Endometrial microvascular endothelial cells (primary cell): Measurements from ENCODE around the gene ING1. TPM values are rescaled to one million over a fixed set of nuclear protein-coding genes. Genes with fewer than 3 reads are reported as not detected.
"Not testable (repeated sequence)": the region's sequence is repeated elsewhere in the genome, so short reads cannot be mapped to it uniquely, and the experiment has no call there.

Experiments
- in situ Hi-C: cut with HindIII; loops from 2 replicates; pipeline ENCODE4 v1.10.0; 2017; ENCODE audit warnings: low sequenced_read_pairs, low pct_unique_long_range_greater_than_20kb; ENCODE audit errors: inconsistent ontology term
- total RNA-seq: library from RNA; depleted of rRNA; stranded (reverse); fragments of >200 nt; gene quantifications from one replicate; pipeline ENCODE4 v1.2.3, GENCODE V29; 2015; ENCODE audit errors: inconsistent ontology term

ING1 gene
- total RNA-seq, 1 donor from 2014 or later, result 7.4 TPM

DNA sequence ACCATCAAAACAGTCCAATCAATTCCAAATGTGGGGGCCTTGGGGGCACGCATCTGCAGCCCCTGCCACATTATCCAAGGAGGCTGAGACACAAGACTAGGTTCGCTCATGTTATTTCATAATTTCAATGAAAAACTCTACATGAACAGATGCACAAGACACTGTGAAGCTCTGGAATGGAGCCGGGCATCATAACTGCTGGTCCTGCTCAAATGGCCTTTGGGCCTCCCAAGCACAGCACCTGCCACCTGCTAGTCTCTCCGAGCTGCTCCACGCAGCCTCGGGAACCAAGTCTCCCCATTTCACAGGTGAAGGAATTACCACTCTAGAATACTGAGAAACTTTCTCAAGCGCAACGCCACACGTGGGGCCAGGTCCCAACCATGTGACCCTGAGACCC lies 24.5 kb upstream of the ING1 start:
- in situ Hi-C loops, result no loop called here

DNA sequence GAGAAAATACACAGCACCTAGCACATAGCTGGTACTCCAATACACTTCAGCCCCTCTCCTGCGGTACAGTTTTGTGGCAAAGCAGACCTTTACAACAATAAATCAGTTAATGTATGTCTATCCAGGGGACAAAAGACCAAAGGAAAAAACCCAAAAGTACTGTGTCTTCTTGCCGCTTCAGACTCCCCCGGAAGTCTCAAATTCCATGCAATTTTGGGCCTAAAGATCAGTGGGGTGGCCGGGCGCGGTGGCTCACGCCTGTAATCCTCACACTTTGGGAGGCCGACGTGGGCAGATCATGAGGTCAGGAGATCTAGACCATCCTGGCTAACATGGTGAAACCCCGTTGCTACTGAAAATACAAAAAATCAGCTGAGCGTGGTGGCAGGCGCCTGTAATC lies 23.8 kb upstream of the ING1 start:
- in situ Hi-C loops, result no loop called here

DNA sequence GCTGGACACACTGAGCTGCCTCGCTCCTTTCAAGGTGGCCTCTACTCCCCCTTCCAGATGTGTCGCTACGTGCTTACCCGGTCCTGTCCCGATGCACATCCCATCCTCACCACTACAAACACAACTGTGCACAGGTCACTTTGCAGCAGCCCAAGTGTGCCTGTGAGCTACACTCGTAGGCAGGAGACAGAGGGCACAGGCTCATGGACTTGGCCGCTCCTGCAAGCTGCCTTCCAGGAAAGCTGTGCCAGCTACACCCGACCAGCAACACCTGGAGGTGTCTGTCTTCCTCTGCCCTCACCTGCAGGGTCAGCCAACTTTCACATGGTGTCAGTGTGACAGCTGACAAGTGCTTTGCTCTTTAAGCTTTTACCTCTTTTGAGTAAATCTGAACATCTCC lies 23.0 kb upstream of the ING1 start:
- in situ Hi-C loops, result no loop called here

DNA sequence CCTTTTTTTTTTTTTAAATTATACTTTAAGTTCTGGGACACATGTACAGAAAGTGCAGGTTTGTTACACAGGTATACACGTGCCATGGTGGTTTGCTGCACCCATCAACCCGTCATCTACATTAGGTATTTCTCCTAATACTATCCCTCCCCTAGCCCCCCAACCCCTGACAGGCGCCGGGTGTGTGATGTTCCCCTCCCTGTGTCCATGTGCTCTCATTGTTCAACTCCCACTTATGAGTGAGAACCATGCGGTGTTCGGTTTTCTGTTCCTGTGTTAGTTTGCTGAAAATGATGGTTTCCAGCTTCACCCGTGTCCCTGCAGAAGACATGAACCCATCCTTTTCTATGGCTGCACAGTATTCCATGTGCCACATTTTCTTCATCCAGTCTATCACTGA lies 17.7 kb upstream of the ING1 start:
- in situ Hi-C loops, result not testable (repeated sequence)

DNA sequence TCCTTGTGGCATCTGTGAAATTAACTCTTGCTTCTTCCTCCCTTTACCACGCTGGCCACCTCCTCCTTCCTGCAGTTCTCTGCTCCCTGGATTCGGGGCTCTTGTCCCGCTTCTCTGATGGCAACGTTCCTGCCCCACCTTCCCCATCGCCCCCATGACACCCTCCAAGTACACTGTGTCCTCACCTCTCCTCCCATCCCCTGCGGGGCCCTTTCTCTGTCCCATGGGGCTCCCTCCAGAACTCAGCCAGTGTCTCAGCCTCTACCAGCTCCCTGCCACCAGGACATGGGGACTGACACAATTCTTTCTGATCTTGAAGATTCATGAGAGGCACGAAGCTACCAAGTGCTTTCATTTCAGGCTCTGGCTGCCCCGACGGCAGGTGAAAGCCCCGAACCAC lies 16.7 kb upstream of the ING1 start:
- in situ Hi-C loops, result no loop called here

DNA sequence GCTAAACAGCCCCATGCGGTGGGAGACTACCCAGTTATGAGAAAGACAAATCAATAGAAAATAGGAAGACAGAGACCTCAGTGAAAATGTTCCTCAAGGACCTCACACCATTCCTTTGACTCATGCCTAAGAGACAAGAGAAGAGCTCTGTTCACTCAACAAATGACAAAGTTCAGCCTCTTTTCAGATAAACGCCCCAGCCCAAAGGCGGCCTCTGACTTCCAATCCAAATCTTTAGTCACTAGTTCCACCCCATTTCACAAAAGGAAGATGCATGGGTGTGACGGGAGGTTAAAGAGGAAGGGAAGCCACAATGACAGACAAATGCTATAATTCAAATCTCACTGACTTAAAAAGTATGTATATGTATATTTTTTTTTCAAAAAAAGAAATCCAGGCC lies 15.7 kb upstream of the ING1 start:
- in situ Hi-C loops, result no loop called here

DNA sequence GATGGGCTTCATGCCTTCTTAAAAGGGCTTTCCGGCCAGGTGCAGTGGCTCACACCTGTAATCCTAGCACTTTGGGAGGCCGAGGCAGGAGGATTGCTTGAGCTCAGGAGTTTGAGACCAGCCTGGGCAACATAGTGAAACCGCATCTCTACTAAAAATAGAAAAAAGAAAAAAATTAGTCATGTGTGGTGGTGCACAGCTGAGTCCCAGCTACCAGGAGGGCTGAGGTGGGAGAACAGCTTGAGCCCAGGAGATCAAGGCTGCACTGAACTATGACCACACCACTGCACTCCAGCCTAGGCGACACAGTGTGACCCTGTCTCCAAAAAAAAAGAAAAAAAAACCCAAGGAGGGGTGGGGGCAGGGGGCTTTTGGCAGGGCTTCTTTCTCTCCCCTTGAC lies 14.8 kb upstream of the ING1 start:
- in situ Hi-C loops, result no loop called here

DNA sequence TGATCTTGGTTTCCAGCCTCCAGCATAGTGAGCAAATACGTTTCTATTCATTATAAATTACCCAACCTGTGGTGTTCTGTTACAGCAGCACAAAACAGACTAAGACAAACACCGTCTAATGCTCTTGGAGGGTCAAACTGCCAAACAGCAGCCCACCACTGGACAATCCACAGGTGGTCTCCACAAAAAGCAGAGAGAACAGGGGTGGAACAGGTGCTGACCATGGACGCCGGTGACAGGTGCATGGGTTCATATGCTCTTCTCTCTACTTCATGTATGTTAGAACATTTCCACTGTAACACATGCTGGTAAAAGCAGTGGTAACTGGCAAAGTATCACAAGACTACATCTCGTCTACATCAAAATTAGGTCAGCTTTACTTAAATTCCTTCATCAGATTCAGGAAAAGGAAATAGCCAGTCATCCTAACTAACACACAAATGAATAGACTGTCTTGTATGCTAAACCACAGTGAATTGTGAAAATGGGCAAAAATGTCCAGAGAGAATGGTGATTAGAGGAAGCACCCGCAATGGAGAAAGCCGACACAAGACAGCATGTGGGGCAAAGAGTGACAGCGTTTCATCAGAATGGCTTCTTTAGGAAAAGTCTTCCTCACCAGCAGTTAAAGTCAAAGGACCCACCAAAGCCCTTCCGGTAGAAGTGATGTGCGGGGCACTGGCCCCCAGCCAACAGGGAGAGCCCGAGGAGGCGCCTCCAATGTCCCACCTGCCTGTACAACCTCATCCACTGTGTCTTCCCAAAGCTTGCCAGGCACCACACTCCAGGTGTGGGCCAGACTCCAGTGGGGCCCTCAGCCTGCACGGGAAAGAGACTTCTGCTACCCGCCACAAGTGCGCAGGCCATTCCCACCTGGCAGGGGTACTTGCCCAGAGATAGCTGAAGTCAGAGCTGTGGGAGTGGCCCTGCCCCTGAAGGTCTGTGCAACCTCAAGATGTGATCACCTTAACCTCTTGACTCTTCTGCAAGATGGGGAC lies 14.1 kb upstream of the ING1 start:
- in situ Hi-C loops, result no loop called here

DNA sequence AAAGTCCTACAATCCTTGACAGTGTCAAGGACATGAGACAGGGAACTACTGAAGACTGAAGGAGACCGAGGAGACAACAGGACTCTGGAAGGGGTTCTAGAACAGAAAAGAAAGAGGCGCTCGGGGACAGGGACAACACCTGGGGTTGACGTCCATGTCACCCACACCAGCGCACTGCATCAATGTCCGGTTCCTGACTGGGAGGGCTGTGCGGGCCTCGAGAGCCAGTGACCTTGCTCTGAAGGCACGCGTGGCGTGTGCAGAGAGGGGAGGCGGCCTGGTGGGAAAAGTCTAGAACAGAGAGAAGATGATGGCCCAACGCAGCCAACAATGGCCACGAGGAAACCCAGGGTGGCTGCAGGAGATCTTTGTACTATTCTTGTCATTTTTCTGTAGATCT lies 13.3 kb upstream of the ING1 start:
- in situ Hi-C loops, result no loop called here

DNA sequence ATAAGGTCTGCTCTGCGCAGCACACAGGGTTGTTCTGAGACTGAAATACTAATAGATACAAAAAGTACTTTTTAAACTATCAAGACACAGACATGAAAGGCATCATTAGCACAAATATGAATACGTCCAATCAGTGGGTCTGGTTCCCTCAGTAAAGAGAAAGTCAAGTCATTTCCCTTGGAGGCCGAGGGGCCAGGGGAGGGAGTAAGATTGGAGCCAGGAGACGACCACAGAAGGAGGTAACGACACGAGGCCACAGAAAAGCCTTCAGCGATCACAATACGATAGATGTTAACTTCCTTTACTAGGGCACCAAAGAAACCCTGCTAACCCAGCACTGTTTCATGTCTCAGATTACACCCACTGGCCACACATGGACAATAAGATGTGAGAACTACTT lies 12.9 kb upstream of the ING1 start:
- in situ Hi-C loops, result no loop called here

DNA sequence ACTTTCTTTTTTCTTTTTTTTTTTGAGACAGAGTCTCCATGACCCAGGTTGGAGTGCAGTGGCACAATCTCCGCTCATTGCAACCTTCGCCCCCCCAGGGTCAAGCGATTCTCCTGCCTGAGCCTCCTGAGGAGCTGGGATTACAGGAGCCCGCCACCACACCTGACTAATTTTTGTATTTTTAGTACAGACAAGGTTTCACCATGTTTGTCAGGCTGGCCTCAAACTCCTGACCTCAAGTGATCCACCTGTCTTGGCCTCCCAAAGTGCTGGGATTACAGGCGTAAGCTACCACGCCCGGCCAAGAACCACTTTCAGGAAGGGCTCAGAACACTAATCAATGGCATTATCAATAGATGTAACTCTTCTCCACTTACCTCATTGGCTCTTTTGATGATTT lies 12.4 kb upstream of the ING1 start:
- in situ Hi-C loops, result not testable (repeated sequence)

DNA sequence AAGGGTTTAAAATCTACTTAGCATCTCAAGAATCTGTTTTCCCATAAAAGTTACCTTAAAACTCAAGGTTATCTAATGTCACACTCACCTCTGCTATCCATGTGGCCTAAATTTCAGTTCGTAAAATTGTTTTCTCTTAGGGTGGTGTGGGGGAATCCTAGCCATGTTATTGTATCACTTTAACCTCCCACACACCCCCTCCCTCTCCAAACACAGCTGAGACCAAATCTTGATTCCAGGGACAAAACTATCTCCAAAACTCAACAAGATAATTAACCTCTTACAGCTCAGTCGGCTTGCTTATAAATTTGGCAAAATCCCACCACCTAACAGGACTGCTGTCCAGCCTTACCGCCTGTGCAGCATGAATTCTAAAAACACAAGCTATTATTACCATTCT lies 11.4 kb upstream of the ING1 start:
- in situ Hi-C loops, result no loop called here

DNA sequence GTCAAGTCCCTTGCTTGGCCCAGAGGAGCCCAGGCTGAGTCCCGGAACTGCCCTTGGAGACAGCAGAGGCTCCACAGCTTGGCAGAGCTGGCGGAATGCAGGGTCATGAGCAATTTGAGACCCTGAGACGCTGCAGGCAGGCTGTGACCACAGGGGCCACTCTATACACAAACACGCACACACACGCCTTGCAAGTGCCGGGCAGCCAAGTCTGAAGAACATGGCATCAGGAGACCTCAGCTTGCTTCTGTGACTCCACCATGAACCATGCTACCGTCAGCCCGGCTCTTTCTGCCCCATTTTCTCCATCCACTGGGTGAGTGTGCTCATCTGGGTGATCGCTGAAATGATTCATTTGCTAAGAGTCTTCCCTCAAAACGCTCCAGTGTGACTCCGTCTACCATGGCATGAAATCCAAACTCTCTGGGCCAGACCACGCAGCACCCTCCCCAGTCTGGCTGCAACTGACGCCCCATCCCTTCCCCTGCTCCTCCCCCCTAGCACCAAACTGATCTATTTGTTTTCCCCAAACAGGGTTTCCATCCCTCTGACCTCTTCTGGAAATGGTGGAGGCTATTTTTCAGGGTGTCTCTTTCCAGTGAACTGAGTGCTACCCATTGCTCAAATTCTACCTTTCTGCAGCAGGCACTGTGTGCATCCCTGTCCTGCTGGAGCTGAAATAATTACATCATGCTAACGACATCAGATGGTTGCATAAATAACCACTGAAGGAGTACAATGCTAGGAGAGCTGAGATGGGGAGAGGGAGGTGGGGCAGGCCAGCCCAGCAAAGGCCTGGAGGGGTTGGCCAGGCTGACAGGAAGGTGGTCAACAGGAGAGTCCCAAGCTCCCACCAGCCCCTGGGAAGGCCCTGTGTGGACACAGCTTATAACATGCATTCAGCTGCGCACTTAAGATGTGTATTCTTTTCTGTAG lies 10.6 kb upstream of the ING1 start:
- in situ Hi-C loops, result no loop called here

DNA sequence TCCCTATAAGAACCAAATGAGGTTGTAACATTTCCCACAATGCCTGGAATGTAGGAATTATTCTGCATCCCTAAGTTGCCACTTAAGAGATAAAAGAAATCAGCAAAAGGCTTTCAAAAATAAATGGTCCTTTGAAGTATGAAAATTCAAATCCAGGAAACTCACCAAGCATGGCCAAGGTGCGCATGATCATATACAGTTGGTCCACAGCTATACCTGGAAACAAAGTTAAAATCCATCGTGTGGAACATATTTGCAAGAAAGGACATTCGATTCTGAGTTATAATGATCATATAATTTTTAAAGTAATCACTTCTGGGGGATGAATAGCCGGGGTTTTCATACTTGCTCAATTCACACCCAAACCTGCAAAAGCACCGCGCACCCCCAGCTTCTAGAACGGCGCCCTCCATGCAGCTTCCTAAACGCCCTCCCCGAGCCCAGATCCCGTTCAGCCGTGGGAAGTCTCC lies 8.1 kb upstream of the ING1 start:
- in situ Hi-C loops, result no loop called here

DNA sequence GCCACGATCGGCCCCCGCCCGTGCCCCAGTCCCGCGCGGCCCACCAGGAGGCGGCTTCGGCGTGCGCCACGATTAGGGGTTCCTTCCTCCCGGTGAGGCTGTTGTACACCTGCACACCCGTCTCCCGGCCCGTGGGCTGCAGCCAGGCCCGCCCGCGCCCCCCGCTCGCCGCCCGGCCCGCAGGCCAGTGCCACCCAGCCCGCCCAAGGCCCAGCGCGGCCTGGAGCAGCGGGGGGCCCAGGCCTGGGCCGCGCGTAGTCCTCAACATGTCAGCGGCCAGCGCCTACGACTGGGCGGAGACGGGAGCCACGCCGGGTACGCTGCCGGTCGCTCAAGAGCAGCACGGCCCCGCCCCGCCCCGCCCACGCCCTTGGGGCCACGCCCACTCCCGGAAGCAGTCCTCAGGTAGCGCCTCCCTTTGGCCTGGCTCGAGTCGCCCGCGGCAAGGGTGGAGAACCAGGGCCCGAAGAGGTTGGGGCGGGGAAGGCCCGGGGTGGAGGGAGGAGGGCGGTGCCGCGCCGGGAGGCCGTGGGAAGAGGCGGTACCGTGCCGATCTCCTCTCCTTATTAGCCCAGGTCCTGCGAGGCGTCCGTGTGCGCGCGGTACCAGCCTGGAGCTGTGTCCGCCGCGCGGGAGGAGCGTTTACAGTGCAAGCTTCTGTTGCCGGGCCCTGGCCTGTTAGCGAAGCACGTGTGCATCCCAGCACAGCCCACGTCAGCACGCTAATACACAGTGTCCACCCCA lies 7.5 kb upstream of the ING1 start, which contains the start of gene CARS2:
CARS2 (minus strand) TSS at position 291 of the 744 bp plus-strand sequence; CDS start at position 268, 23 bp downstream.
- in situ Hi-C loops, result no loop called here

DNA sequence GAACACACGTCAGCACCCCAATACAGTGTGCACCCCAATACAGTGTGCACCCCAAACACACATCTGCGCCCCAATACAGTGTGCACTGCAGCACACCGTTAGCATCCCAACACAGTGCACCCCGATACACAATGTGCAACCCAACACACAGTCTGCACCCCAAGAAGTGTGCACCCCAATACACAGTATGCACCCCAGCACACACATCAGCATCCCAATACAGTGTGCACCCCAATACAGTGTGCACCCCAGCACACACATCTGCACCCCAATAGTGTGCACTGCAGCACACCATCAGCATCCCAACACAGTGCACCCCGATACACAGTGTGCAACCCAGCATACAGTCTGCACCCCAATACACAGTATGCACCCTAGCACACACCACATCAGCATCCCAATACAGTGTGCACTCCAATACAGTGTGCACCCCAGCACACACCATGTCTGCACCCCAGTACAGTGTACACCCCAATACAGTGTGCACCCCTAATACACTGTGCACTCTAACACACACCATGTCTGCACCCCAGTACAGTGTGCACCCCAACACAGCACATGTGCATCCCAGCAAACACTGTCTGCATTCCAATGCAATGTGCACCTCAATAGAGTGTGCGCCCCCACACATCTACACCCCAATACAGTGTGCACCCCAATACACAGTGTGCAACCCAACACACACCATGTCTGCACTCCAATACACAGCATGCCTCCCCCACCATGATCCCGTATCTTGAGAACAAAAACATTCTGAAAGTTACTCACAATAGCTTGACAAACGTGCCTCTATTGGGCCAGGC lies 6.7 kb upstream of the ING1 start:
- in situ Hi-C loops, result no loop called here

DNA sequence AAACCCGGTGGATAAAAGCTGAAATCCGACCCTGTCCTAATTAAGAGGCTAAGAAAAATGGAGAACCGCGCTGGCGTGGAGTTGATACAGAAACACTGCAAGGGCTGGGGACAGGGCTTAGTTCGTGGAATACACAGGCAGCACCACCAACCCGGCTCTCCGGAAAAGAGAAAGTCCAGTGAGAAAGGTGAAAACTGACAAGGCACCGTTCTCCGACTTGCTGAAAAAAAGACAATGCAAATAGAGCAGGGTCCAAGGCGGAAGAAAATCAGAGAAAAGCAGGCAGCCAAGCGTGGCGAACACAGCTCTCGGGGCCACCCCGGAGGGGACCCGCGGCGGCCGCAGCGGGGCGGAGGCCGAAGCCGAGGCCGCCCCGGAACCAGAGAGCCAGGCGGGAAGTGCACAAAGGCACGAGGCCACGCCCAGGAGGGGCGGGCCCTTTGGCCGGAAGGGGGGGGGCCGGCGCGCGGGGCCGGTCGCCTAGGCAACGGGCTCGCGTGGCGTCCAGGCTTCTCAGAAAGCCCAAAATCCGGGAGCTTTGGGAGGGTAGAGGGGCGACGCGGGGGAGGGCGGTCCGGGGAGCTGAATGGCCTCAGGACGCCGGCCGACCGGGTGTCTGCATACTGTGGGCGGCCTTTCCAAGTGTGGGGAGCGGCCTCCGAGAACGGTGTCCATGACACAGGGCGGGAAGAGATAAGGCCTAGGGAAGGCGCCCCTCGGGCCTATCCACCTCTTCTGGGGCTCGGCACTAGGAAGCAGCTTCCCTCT lies 1.2 kb upstream of the ING1 start:
- in situ Hi-C loops, result no loop called here
